Measurements from ENCODE around the gene ATP11C.

Gene ATP11C

DNA sequence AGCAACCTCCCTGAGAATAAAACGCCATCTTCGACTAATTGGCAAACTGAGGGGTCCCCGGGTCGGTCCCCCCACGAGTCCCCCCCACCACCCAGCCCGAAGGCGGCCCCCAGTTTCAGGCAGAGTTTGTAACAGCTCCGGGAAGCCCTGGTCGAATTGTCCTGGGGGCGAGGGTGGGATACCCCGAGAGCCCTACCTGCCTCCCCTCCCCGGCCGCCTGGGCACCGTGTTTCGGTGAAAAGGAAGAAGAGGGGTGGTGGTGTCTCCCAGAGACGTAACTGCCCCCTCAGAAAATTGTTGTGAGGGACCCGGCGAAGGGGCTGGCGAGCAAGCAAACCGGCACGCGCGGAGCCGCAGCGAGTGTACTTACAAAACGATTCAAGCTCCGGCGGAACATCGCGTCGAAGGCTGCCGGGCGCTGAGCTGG, 1.2 kb downstream of the ATP11C start:
- TF ChIP-seq, protein P1, sequence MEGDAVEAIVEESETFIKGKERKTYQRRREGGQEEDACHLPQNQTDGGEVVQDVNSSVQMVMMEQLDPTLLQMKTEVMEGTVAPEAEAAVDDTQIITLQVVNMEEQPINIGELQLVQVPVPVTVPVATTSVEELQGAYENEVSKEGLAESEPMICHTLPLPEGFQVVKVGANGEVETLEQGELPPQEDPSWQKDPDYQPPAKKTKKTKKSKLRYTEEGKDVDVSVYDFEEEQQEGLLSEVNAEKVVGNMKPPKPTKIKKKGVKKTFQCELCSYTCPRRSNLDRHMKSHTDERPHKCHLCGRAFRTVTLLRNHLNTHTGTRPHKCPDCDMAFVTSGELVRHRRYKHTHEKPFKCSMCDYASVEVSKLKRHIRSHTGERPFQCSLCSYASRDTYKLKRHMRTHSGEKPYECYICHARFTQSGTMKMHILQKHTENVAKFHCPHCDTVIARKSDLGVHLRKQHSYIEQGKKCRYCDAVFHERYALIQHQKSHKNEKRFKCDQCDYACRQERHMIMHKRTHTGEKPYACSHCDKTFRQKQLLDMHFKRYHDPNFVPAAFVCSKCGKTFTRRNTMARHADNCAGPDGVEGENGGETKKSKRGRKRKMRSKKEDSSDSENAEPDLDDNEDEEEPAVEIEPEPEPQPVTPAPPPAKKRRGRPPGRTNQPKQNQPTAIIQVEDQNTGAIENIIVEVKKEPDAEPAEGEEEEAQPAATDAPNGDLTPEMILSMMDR (IDR thresholded peaks at IDR 0.05; ENCODE audit: low read depth, low read length, missing control alignments), result no peak
- in situ Hi-C loops (cut with HindIII; ENCODE audit: low pct_ligation_motif_present, low sequenced_read_pairs), result no loop called here
- peak overlapping the region; percentile 68 for H3K4me3 ChIP-seq (ENCODE audit: low read depth, low read length)
- H3K27ac ChIP-seq, result peak overlapping the region; percentile 24
- H3K36me3 ChIP-seq (replicated peaks), result no peaks in the 10 kb centered on the region
- DNase-seq, result no peak
- H3K27me3 ChIP-seq (replicated peaks), result no peaks in the 10 kb centered on the region

DNA sequence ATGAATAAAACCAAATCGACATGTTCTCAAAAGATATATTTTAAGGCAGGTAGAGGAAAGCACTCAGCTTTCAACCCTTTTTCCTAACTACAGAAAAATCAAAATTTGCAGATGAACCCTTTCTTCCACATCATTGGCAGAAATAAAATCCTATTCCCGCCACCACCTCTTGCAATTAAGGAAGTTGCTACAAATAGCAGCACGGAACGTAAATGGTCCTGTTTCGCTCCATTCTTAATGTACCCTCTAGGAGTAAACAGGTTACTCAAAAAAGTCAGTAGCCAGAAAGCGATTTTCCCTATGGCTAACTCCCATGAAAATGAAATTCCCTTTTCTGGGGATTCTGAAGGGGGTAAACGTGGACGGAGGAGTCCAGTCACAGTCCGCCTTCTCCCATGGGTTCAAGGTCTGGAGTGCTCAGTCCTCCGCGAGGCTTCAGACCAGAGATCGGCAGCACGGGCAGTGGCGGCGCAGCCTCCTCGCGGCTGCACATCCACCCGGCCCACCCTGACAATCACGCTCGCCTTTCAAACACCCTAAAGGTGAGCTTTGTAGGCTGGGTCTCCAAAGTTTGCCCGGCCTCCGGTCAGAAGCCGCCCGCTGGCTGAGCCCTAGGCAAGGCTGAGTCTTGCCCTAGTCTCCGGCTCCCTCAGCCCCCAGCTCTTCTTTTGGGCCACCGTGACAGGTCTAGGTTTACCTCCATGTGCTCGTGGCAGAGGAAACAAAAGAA, 1.8 kb downstream of the ATP11C start:
- peak overlapping the region; percentile 68 for H3K4me3 ChIP-seq (ENCODE audit: low read depth, low read length)
- no peaks in the 10 kb centered on the region for H3K36me3 ChIP-seq (replicated peaks)
- in situ Hi-C loops (cut with HindIII; ENCODE audit: low pct_ligation_motif_present, low sequenced_read_pairs), result no loop called here
- no peak for DNase-seq
- TF ChIP-seq, protein P1 (IDR thresholded peaks at IDR 0.05; ENCODE audit: low read depth, low read length, missing control alignments), result peak; percentile 11
- H3K27ac ChIP-seq, result no peak overlapping the region
- H3K27me3 ChIP-seq (replicated peaks), result no peaks in the 10 kb centered on the region

DNA sequence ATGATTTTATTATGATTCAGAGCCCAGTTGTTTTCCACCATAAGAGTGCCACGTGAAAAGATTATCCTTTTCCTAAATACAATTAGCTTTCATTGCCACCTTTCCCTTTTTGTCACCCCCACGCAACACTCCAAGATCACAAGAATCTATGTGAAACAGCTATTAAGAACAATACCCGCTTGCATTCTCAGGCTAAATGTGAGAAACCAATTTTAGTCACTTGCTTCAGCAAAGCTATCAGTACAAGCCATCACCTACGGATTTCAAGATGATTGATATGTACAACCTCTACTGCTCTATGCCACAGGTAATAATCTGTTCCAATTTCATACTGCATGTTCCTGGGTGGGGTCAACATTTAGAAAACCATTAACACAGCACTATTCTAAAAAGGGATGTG, 2.5 kb downstream of the ATP11C start:
- no peaks in the 10 kb centered on the region for H3K36me3 ChIP-seq (replicated peaks)
- no peak overlapping the region for H3K4me3 ChIP-seq (ENCODE audit: low read depth, low read length)
- TF ChIP-seq, protein P1 (IDR thresholded peaks at IDR 0.05; ENCODE audit: low read depth, low read length, missing control alignments), result no peak
- no peak for DNase-seq
- in situ Hi-C loops (cut with HindIII; ENCODE audit: low pct_ligation_motif_present, low sequenced_read_pairs), result no loop called here
- H3K27ac ChIP-seq, result no peak overlapping the region
- no peaks in the 10 kb centered on the region for H3K27me3 ChIP-seq (replicated peaks)

DNA sequence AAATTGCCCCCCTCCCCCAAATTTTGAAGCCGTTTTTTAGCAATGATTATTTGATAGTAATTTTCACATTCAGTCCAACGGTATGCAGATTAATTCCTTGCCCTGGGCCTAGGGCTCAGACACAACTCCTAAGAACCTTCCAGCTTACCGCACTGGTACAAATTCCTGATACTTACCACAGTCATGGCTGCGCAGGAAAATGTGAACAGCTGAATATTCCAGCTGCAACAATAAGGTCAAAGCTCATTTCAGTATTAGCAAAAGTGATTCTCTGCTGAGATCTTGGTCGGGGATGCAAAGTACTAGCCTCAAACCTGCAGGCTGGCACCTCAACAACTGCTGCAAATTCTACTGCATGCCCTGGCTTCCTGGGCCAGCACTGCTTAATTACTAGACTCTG, 3.0 kb downstream of the ATP11C start:
- Histone ChIP-seq H3K27ac (no peak overlapping the region), H3K4me3 (ENCODE audit: low read depth, low read length) (no peak overlapping the region), H3K36me3 (replicated peaks) (no peaks in the 10 kb centered on the region), H3K27me3 (replicated peaks) (no peaks in the 10 kb centered on the region)
- in situ Hi-C loops (cut with HindIII; ENCODE audit: low pct_ligation_motif_present, low sequenced_read_pairs), result no loop called here
- DNase-seq, result no peak
- TF ChIP-seq, protein P1 (IDR thresholded peaks at IDR 0.05; ENCODE audit: low read depth, low read length, missing control alignments), result no peak

DNA sequence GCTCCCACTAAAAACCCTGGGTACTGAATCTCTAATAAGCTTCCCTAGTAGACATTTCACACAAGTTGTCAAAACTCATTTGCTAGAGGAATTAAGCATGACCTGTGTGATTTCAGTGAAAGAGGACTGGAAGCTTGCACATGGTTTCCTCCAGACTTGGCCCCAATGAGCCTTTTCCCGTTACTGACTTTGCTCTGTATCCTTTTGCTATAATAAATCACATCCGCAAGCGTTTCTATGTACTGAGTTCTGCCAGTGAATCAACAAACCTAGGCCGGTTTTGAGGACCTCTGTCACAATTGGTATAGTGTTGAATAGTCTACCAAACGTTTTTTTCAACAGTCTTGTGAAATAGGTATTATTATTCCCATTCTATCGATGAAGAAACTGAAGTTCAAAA, 8.2 kb downstream of the ATP11C start:
- Histone ChIP-seq H3K27me3 (replicated peaks) (no peaks in the 10 kb centered on the region), H3K27ac (no peak overlapping the region), H3K36me3 (replicated peaks) (no peaks in the 10 kb centered on the region), H3K4me3 (ENCODE audit: low read depth, low read length) (no peak overlapping the region)
- in situ Hi-C loops (cut with HindIII; ENCODE audit: low pct_ligation_motif_present, low sequenced_read_pairs), result no loop called here
- DNase-seq, result no peak
- TF ChIP-seq, protein P1 (IDR thresholded peaks at IDR 0.05; ENCODE audit: low read depth, low read length, missing control alignments), result no peak
